CD14-positive monocyte (primary cell): ENCODE data around the gene SLC6A1. TPM values are rescaled to one million over a fixed set of nuclear protein-coding genes. Genes with fewer than 3 reads are reported as not detected.

Source experiments
- DNase-seq, 3 donors: peaks; one replicate each; pipeline ENCODE4 v3.0.0-alpha.2; 2011 to 2022
- H2AFZ ChIP-seq: 2 replicates; pipeline ENCODE4 v1.6.0; 2012; ENCODE audit warnings: mild to moderate bottlenecking, low read depth, low read length, inconsistent platforms; ENCODE audit not compliant: insufficient read depth, poor library complexity, severe bottlenecking
- H3K27ac ChIP-seq, 2 donors: 1 replicate in 1 of 2; 2 replicates in 1 of 2; pipeline ENCODE4 v1.5.1; 2012 to 2013; ENCODE audit warnings: low read length in 2 of 2, control low read depth in 1 of 2, inconsistent platforms in 1 of 2, low read depth in 1 of 2, mild to moderate bottlenecking in 1 of 2
- H3K27me3 ChIP-seq, 2 donors: one replicate each; pipeline versions ENCODE4 v1.6.0 to v1.6.1; 2011 to 2013; ENCODE audit warnings: low read length in 2 of 2; ENCODE audit not compliant: control insufficient read depth in 2 of 2, insufficient read depth in 2 of 2
- H3K36me3 ChIP-seq, 2 donors: replicated peaks in 1 of 2; 1 replicate in 1 of 2; 2 replicates in 1 of 2; pipeline versions ENCODE4 v1.5.1 to v1.6.1; 2012 to 2013; ENCODE audit warnings: low read length in 2 of 2, control low read depth in 1 of 2, inconsistent platforms in 1 of 2, mild to moderate bottlenecking in 1 of 2; ENCODE audit not compliant: insufficient read depth in 2 of 2, control insufficient read depth in 1 of 2
- H3K4me1 ChIP-seq, 2 donors: 1 replicate in 1 of 2; 2 replicates in 1 of 2; pipeline versions ENCODE4 v1.5.1 to v1.6.1; 2012 to 2013; ENCODE audit warnings: low read length in 2 of 2, control low read depth in 1 of 2, inconsistent platforms in 1 of 2, mild to moderate bottlenecking in 1 of 2, moderate library complexity in 1 of 2; ENCODE audit not compliant: insufficient read depth in 2 of 2, control insufficient read depth in 1 of 2
- H3K4me2 ChIP-seq: replicated peaks from 2 replicates; pipeline ENCODE3; 2012; ENCODE audit warnings: low read length, moderate library complexity, mild to moderate bottlenecking; ENCODE audit not compliant: poor library complexity, severe bottlenecking; ENCODE audit errors: extremely low read depth
- H3K4me3 ChIP-seq, 3 experiments: fragments of 200-600 bp in 1 of 3; sonication (generic) in 1 of 3; replicated peaks in 1 of 3; 1 replicate in 2 of 3; 2 replicates in 1 of 3; pipeline ENCODE4 v1.5.1; 2011 to 2013; ENCODE audit warnings: low read length in 3 of 3, mild to moderate bottlenecking in 3 of 3, control low read depth in 2 of 3, low read depth in 2 of 3, inconsistent platforms in 1 of 3, moderate library complexity in 1 of 3
- H3K79me2 ChIP-seq: 2 replicates; pipeline ENCODE4 v1.6.0; 2012; ENCODE audit warnings: mild to moderate bottlenecking, control low read depth, inconsistent platforms, low read length, moderate library complexity; ENCODE audit not compliant: insufficient read depth
- H3K9ac ChIP-seq: 2 replicates; pipeline ENCODE4 v1.6.0; 2017; ENCODE audit warnings: low read length, mild to moderate bottlenecking; ENCODE audit not compliant: insufficient read depth, poor library complexity, severe bottlenecking
- H3K9me3 ChIP-seq, 2 donors: replicated peaks in 1 of 2; 1 replicate in 1 of 2; 2 replicates in 1 of 2; pipeline versions ENCODE4 v1.5.1 to v1.6.1; 2012 to 2013; ENCODE audit warnings: low read length in 2 of 2, control low read depth in 1 of 2; ENCODE audit not compliant: control insufficient read depth in 1 of 2, insufficient read depth in 1 of 2
- H4K20me1 ChIP-seq: 2 replicates; pipeline ENCODE4 v1.6.0; 2012; ENCODE audit warnings: mild to moderate bottlenecking, low read length, control low read depth, moderate library complexity; ENCODE audit not compliant: insufficient read depth
- H3K27ac Mint-ChIP-seq, 7 donors: one replicate each; pipeline ENCODE4 v1.8.0; 2020; ENCODE audit warnings: mild to moderate bottlenecking in 7 of 7, mixed read lengths in 7 of 7, moderate library complexity in 6 of 7, inconsistent platforms in 2 of 7
- H3K27me3 Mint-ChIP-seq, 3 donors: one replicate each; pipeline ENCODE4 v1.8.0; 2021 to 2022; ENCODE audit warnings: low read depth in 3 of 3, mild to moderate bottlenecking in 3 of 3, mixed read lengths in 3 of 3, moderate library complexity in 3 of 3, inconsistent platforms in 1 of 3
- H3K36me3 Mint-ChIP-seq, 2 donors: one replicate each; pipeline ENCODE4 v1.8.0; 2020; ENCODE audit warnings: mixed read lengths in 2 of 2, inconsistent platforms in 1 of 2, mild to moderate bottlenecking in 1 of 2
- H3K4me1 Mint-ChIP-seq: one replicate; pipeline ENCODE4 v1.8.0; 2020; ENCODE audit warnings: mild to moderate bottlenecking, mixed read lengths
- H3K4me3 Mint-ChIP-seq, 2 donors: one replicate each; pipeline ENCODE4 v1.8.0; 2020; ENCODE audit warnings: mild to moderate bottlenecking in 2 of 2, mixed read lengths in 2 of 2, moderate library complexity in 1 of 2
- H3K9me3 Mint-ChIP-seq, 7 donors: one replicate each; pipeline ENCODE4 v1.8.0; 2020 to 2022; ENCODE audit warnings: mixed read lengths in 7 of 7, mild to moderate bottlenecking in 6 of 7, moderate library complexity in 6 of 7, inconsistent platforms in 2 of 7
- CTCF ChIP-seq: fragments of 200-600 bp; IDR thresholded peaks from one replicate; pipeline ENCODE4 v1.8.0; 2022; ENCODE audit warnings: antibody characterized with exemption, mild to moderate bottlenecking
- WGBS: methylation state at CpG from one replicate; pipeline ENCODE4 v1.1.5; 2013; ENCODE audit warnings: missing lambda C conversion rate; ENCODE audit not compliant: insufficient coverage; 5-methylcytosine and 5-hydroxymethylcytosine counted together
- intact Hi-C, 2 donors: fragments of 100-400 bp; cut with micrococcal nuclease; formaldehyde crosslinking; loops; one replicate each; pipeline versions ENCODE4 v1.15.0 to v1.15.1; 2023
- polyA plus RNA-seq, 3 donors: library from polyadenylated mRNA; depleted of rRNA in 1 of 3; unstranded in 2 of 3; stranded (reverse) in 1 of 3; fragments of 300-500 nt in 2 of 3; fragments of >200 nt in 1 of 3; fragmentation: Illumina TruSeq in 2 of 3; gene quantifications; 1 replicate in 2 of 3; 2 replicates in 1 of 3; pipeline ENCODE4 v1.2.3, GENCODE V29; 2012 to 2021

The SLC6A1 gene
- polyA plus RNA-seq, 3 donors: not detected

- no peaks in the 10 kb centered on the region for H3K36me3 ChIP-seq
- no peaks in the 10 kb centered on the region for H3K9me3 ChIP-seq
- Mint-ChIP-seq H3K27ac (no peak overlapping the region), H3K36me3 (no peaks in the 10 kb centered on the region), H3K4me3 (no peak overlapping the region), H3K27me3 (peaks cover 19 to 33% (median 19%) of the 10 kb centered on the region in 3 donors), H3K9me3 (peaks cover 0 to 1% (median 0%) of the 10 kb centered on the region in 7 donors), H3K4me1 (peaks cover 9% of the 10 kb centered on the region)
- H3K4me1 ChIP-seq: peaks cover 8 to 9% of the 10 kb centered on the region in 2 donors
- H3K4me2 ChIP-seq: no peak overlapping the region
- H2AFZ ChIP-seq: no peak overlapping the region
- no peak overlapping the region for H3K27ac ChIP-seq
- H3K4me3 ChIP-seq: no peak overlapping the region
- H4K20me1 ChIP-seq: no peaks in the 10 kb centered on the region
- H3K27me3 ChIP-seq: peaks cover 0 to 7% of the 10 kb centered on the region in 2 donors
- TF ChIP-seq CTCF: no peak
- no peak for DNase-seq
- 79% methylated on average over 5 of the region's 8 CpGs for WGBS
- no peak overlapping the region for H3K9ac ChIP-seq
- intact Hi-C loops: loop anchor here in 1 of 2 donors (5.0 to 10.0 kb wide), 3 partner anchors 41 to 302 kb away; no protein-coding TSS in a partner anchor
- H3K79me2 ChIP-seq: no peaks in the 10 kb centered on the region
These were observed 64.0 kb downstream of the SLC6A1 start for GRCh38 chr3:11056531-11057050.

GRCh38 chr3:11057655-11058054 lies 65.1 kb downstream of the SLC6A1 start:
- Histone ChIP-seq H3K27me3 (peaks cover 0 to 7% of the 10 kb centered on the region in 2 donors), H2AFZ (no peak overlapping the region), H3K4me3 (no peak overlapping the region), H3K4me1 (peaks cover 8 to 9% of the 10 kb centered on the region in 2 donors), H3K9ac (no peak overlapping the region), H3K79me2 (no peaks in the 10 kb centered on the region), H3K4me2 (no peak overlapping the region), H3K36me3 (no peaks in the 10 kb centered on the region), H4K20me1 (no peaks in the 10 kb centered on the region), H3K9me3 (no peaks in the 10 kb centered on the region), H3K27ac (no peak overlapping the region)
- intact Hi-C loops: loop anchor here (2.0 to 10.0 kb wide), 4 partner anchors 40 to 303 kb away; no protein-coding TSS in a partner anchor
- H3K27ac Mint-ChIP-seq: no peak overlapping the region
- peaks cover 0 to 10% (median 4%) of the 10 kb centered on the region in 7 donors for H3K9me3 Mint-ChIP-seq
- H3K4me1 Mint-ChIP-seq: peaks cover 9% of the 10 kb centered on the region
- WGBS: 95% methylated on average over 4 of the region's 4 CpGs
- TF ChIP-seq CTCF: no peak
- peaks cover 15 to 29% (median 17%) of the 10 kb centered on the region in 3 donors for H3K27me3 Mint-ChIP-seq
- H3K4me3 Mint-ChIP-seq: no peak overlapping the region
- H3K36me3 Mint-ChIP-seq: no peaks in the 10 kb centered on the region
- no peak for DNase-seq
